SK-MEL-5 (cell line): ENCODE results near the gene CDC42BPG. TPM values are rescaled to one million over a fixed set of nuclear protein-coding genes. Genes with fewer than 3 reads are reported as not detected.

Source experiments
- DNase-seq: peaks from one replicate; pipeline ENCODE4 v3.0.0-alpha.2; 2016; ENCODE audit warnings: low read depth, low spot score
- in situ Hi-C: cut with HindIII; loops from 2 replicates; pipeline ENCODE4 v1.10.0; 2016; ENCODE audit warnings: low sequenced_read_pairs, high pct_unique_total_duplicates, low pct_unique_long_range_greater_than_20kb
- total RNA-seq: library from RNA; depleted of rRNA; stranded (reverse); fragments of >200 nt; shearing (Covaris generic); gene quantifications from 2 replicates; pipeline ENCODE4 v1.2.3, GENCODE V29; 2014

CDC42BPG gene
- total RNA-seq, 1 experiment from 2014 or later: 1.6 TPM

- DNase-seq: peak; percentile 44
- in situ Hi-C loops: no loop called here
These were observed 36.0 kb upstream of the CDC42BPG start for GRCh38 chr11:64880240-64881001.

- DNase-seq: no peak
These were observed 34.9 kb upstream of the CDC42BPG start for GRCh38 chr11:64879244-64879900.

DNA sequence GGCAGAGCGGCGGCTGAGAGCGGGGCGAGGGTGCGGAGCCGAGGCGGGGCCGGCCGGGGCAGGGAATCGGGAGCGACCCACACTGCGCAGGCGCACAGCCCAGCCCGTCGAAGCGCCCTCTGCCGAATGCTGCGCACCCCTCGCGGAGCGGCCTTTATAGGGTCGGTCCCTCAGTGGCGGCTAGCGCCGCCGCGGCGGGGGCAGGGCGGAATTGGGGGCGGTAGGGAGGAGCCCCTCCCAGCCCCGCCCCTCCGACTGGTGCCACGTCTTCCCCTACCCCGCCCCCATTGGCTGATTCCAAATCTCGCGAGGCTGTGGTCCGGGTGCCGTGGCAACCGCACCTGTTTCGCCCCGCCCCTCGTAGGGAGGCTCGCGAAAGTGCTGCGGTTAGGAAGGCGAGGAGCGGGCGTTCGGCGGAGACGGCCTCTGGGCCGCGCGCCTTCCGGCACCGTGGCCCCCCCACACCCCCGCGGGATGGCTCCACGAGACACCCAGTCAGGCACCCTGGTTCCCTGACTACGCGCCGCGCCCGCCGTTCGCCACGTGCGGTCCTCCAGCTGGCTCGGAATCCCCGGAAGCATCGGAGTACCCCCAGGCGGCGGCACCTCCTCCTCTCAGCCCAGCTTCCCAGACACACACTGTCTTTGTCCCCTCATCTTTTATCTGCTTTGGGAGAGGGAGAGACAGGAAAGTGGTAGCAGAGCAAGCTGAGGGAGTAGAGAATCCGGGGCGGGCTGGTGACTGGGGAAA is 34.2 kb upstream of the CDC42BPG start, which contains the start of gene EHD1:
Gene EHD1, minus strand, starts transcription at position 128 of the 750 bp plus-strand sequence. CDS start 157 bp downstream, outside the sequence.
- in situ Hi-C loops: no loop called here
- DNase-seq: peak; percentile 94

More at GRCh38 chr11:64879244-64879900, 34.9 kb upstream of the CDC42BPG start:
- in situ Hi-C loops: no loop called here

DNA sequence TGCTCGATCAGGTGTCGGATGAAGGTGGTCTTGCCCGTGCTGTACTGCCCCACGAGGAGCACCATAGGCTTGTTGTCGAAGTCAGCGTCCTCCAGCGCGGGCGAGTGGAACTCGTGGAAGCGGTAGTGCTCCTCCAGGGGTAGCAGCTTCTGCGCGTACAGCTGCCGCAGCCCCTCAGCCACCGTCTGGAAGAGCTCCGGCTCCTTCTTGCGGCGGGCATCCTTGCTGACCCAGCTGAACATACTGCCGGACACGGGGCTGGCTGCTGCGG is 33.7 kb upstream of the CDC42BPG start:
- no peak for DNase-seq
- in situ Hi-C loops: no loop called here

GRCh38 chr11:64877390-64878222 is 33.2 kb upstream of the CDC42BPG start:
- in situ Hi-C loops: no loop called here
- DNase-seq: no peak

DNA sequence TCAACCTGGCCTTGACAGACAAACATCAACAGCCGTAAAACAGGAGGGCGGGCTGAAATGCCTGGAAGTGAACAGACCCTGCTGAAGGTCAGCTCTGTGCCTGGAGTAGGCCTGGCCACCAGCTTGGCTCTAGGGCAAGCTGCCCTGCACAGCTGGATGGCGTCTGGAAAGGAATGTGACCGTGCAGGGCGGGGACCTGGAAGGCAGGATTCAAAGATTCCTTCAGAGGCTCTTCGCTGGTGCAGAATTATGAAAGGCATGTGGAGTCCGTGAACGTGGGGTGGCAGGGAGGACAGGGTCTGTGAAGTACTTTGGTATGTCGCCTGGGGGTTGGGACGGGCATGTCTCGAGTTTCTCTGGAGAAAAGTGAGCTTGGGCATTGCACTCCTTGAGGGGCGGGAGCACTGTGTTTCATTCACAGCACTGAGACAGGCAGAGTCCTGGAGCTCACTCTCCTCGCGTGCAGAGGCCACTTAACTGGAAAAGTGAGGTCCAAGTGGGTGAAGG is 32.4 kb upstream of the CDC42BPG start:
- DNase-seq: no peak
- in situ Hi-C loops: no loop called here

GRCh38 chr11:64876229-64876750 is 31.8 kb upstream of the CDC42BPG start:
- in situ Hi-C loops: no loop called here

GRCh38 chr11:64875369-64876228 is 31.1 kb upstream of the CDC42BPG start:
- DNase-seq: no peak
- in situ Hi-C loops: no loop called here

More at GRCh38 chr11:64876229-64876750, 31.8 kb upstream of the CDC42BPG start:
- peak; percentile 55 for DNase-seq

- in situ Hi-C loops: no loop called here
- DNase-seq: no peak
These were observed 30.1 kb upstream of the CDC42BPG start for GRCh38 chr11:64874308-64875240.

DNA sequence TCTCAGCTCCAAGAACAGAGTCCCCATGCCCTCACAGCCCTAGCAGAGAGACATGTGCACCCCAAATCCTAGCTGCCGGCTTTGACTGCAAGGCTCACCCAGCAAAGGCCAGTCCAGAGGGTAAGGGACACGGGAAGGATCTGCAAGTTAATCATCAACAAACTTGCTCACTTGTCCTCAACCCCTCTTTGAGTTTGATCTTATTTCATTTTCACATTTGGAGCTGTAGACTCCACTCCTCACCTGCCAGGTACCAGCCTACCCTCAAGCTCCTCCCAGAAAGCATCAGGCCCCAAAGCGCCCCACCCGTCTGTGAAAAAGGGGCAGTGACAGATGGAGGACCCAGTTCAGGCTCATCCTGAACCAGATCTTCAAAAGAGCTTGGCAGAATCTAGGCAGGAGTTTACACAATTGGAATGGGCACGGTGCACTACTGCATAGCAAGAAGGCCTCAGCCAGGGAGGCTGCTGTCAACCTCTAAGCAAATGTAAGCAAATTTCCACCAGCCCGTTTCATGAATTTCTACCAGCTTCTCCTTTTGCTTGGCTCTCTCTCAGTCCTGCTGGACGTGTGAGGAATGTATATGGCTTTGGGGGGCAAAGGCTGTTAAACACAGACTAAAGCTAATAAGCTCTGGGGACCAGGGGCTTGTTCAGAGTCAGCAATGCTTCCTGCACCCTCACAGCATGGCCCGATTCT is 28.5 kb upstream of the CDC42BPG start:
- no peak for DNase-seq

DNA sequence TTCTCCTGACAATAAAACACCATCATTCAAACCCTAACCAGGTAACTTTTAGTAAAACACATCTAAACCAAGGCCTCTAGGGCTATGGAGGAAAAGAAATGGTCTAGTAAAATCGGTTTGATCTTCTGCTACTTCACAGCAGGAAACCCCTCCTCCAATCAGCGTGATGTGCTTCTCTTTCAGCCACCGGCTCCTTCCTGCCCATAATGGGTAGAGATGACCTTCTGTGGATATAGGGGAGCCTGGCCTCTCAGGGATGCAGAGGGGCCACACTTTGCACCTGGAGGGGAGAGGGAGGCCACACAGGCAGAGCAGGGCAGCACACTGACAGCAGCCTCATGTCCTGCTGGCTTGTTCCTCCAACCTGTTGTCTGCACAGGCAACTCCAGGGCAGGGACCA is 27.0 kb upstream of the CDC42BPG start:
- in situ Hi-C loops: no loop called here
- no peak for DNase-seq

More for the DNA sequence above, 28.5 kb upstream of the CDC42BPG start:
- in situ Hi-C loops: no loop called here

DNA sequence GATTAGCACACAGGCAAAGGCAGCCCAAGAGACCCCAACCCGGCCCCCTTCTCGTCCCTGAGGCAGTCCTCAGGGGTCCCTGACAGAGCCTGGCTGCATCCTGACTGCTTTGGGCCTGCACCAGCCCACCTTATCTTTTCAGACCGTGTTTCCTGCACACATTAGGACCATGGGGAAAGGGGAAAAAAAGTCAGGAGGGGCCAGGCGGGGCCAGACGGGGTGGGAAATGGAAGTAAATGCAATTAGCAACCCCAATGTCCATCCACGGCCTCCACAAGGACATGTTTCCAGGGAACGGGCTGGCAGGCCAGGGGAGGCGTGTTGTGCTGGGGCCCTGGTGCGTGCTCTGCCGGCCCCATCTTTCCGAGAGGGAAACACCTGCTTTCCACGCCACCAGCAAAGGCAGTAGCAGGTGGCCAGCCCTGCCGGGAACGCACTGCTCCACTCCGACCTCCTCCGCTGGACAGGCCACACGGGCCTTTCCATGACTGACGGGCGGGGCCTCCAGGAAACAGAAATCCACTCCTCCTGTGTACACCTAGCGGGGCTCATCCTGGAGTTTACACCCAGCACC is 26.5 kb upstream of the CDC42BPG start:
- in situ Hi-C loops: no loop called here
- no peak for DNase-seq

DNA sequence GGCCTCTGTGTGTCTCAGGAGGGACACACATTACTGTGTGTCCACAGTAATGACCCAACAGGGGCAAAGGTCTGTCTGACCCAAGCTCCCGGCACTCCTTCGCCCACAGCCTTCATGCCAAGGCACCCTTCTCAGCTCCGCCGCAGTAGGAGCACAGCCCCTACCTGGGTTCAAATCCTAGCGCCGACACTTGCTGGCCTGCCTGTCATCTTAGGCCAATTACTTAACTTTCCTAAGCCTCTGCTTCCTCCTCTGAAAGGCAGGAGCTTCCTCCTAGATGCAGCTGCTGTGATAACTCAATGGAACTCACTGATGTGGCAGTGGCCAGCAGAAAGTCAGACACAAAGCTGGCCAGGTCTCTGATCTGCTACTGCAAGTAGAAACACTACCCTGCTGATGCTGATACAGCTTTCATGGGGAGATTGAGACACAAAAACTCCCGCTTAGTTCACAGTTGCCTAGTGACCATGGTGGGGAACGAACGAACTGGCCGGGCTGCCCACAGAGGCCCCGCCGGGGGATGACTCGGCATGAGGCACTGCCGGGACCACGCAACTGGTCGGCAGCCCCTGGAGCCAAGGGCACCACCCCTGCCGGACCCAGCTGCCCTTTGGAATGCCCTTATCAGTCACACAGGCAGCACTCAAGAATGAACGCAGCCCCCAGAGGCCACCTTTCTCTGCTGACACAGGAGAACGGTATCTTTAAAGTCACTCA is 25.9 kb upstream of the CDC42BPG start:
- no peak for DNase-seq
- in situ Hi-C loops: no loop called here

DNA sequence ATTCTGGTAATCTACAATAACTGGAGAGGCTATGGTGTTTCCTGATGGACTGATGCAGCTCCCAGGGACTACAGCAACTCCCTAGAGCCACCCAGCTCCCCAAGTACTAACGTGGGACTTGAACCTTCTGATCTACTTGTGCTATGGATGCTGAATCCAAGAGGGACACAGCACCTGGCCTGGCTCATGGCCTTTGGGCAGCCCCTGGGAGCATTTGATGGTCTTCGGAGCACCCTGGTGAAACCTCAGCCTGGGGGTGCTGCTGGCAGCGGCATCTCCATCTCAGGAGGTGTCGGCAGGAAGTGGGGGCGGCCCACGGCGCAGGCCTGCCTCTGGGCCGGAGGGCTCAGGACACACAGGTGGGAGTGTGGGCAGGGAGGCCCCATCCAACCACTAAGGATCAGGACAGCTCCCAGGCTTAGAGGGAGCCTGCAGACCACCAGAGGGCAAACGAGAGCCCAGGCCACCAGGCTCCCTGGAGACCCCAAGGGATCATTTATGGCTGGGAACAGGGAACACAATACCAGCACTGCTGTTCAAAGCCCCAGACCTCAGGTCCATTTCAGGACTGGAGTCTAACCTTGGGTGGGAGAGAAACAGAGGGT is 25.2 kb upstream of the CDC42BPG start:
- in situ Hi-C loops: no loop called here

More for the DNA sequence above, 25.2 kb upstream of the CDC42BPG start:
- no peak for DNase-seq
